NCI-H345 treated with DMSO at 0.1 percent for 48 hours (cell line): ENCODE data around the gene SORCS2.

Source experiments
- DNase-seq: peaks from one replicate; lab custom pipeline; 2025; ENCODE audit not compliant: unreplicated experiment; lab: John Stamatoyannopoulos, UW

SORCS2 gene

DNA sequence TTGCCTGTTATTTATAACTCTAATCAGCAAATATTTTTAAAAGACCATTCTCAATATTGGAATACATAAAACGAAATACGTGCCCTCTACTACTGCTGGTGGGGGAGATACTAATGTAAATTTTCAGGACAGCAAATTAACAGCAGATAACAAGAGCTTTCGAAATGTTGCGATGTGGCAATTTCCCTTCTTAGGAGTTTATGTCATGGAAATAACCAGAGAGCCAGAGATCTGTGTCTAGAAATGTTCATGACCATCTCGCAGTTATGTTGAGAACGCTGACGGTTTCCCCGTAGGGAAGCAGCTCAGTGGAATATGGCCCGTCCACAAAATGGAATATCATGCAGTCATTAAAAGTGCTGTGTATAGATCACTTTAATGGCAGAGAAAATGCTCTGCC is 480.8 kb downstream of the SORCS2 start:
- DNase-seq: no peak

DNA sequence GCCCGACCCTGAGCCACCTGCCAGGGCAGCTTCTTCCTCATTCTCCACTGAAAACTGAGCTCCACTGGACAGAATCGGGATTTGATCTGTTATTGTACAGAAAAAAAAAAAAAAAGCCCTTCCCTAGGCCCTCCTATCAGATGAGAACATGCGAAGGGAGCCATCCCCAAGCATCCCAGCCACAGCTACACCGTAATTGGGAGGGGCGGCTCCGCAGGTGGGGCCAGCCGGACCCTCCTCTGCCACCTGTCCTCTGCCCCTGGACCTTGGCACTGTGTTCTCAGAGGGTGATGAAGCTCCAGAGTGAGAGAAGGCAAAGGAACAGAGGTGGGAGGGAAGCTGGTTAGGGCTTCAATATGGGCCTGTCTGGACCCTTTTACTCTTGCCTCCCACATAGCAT is 482.4 kb downstream of the SORCS2 start:
- no peak for DNase-seq

- DNase-seq: no peak
Observed at GRCh38 chr4:7675136-7675535, 482.8 kb downstream of the SORCS2 start.

DNA sequence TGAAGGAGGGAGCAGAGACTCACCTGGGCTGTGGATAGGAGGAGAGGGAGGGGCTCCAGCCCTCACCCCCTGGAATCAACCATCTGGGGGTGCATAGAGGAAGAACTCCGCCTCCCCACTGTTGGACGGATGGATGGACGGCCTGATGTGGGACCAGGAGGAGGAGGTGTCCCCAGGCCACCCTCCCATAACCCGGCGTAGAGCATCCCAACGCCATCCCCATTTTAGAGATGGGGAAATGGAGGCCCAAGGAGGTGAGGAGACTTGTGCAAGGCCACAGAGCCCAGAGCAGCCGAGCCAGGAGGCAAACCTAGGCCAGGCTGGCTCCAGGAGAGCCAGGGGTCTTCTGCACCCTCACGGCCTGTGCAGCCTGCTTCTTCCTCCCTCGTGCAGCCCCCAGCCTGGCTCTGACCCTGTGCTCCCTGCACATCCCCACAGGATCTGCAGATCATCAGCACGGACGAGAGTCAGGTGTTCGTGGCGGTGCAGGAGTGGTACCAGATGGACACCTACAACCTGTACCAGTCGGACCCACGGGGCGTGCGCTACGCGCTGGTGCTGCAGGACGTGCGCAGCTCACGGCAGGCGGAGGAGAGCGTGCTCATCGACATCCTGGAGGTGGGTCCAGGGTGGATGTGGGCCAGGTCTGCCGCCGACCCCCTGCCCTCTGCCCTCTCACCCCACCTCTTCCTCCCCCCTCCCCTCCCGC is 483.4 kb downstream of the SORCS2 start:
- no peak for DNase-seq

DNA sequence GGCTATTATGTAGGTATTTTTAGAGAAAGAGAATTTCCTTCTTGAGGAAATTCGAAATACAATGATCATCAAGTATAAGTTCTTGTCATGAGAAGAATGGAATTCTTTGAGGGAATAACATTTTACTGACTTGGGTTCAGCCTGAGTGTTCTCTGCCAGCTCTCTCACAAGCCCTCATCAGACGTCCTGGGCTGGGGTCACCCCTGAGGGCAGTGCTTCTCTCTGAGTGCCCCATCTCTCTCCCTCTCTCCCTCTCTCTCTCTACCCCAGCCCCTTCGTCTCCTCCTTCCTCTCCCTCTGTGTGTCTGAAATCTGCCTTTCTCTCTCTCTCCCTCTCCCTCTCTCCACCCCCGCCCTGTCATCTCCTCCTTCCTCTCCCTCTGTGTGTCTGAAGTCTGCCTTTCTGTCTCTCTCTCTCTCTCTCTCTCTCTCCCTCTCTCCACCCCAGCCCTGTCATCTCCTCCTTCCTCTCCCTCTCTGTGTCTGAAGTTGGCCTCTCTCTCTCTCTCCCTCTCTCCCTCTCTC is 484.1 kb downstream of the SORCS2 start:
- no peak for DNase-seq

DNA sequence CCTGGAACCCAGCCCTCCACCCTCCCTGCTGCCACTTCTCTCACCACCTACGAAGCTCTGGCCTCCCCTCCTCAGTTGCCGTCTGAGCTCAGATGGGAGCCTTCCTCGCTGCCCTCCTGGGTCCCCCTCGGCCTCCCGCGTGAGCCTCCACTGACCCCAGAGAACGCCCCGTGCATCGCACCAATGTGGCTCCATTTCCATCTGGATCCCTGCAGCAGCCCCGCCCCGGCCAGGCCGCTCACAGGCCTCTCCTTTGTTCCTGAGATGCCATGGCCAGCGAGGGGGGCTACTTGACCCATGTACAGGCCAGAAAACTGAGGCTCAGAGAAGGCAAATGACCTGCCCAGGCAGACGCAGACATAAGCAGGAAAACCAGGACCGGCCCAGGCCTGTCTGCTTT is 484.7 kb downstream of the SORCS2 start:
- DNase-seq: no peak

- no peak for DNase-seq
Observed at GRCh38 chr4:7677799-7678301, 485.5 kb downstream of the SORCS2 start.

GRCh38 chr4:7678318-7678852 is 486.0 kb downstream of the SORCS2 start:
- DNase-seq: no peak

- no peak for DNase-seq
Observed at GRCh38 chr4:7679406-7680040, 487.2 kb downstream of the SORCS2 start.

GRCh38 chr4:7680106-7680505 is 487.8 kb downstream of the SORCS2 start:
- no peak for DNase-seq

GRCh38 chr4:7680731-7681130 is 488.4 kb downstream of the SORCS2 start:
- no peak for DNase-seq

GRCh38 chr4:7683126-7683703 is 490.9 kb downstream of the SORCS2 start:
- DNase-seq: no peak

DNA sequence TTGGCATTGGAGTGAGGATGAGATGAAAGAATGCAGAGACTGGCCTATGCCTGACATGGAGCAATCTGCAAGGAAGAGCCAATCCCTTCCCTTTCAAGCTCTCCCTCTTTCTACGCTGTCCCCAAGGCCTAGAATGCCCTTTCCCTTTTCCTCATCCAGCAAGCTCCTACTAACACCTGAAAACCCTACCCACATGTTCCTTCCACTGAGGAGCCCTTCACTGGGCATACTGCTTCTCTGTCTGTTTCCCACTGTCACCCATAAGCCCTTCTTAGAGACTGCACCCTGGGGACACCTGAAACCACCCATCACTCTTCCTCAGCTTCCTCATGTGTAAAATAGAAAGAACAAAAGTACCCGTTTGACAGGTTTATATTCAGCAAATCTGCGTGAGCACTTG is 492.0 kb downstream of the SORCS2 start:
- no peak for DNase-seq

DNA sequence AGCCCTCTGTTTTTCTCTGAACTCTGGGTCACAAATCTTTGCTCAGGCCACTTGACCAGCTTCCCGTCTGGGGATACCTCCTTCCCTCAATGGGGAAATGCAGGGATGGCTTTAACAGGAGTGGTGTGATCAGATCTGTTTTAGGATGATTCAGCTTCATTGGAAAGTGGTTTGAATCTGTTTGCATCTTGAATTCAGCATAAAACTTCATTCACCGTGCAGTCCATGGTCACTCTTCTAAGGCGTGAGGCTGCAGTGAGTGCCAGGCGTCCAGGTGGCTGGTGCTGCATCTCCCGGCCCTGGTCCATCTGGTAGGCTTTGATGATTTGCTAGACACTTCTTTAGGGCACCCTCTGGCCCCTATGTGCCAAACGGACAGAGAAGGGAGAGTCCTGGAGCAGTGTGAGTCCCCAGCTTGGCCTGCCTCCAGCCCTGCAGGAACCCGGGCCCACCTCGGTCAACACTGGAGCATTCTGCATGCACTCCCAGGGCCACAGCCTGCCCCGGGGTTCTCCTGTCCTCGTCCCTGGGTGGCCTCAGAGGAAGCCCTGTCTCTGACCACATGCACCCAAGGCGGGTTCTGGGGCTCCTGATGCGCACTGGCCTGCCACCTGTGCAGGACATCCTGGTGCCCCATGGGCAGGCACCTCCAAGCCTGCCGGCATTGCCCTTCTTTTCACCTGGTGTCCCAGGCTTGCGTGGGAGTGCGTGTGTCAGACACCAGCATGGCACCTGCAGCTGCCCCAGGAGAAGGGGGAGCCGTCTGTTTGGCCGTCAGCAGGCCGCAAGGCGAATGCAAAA is 493.9 kb downstream of the SORCS2 start:
- no peak for DNase-seq

DNA sequence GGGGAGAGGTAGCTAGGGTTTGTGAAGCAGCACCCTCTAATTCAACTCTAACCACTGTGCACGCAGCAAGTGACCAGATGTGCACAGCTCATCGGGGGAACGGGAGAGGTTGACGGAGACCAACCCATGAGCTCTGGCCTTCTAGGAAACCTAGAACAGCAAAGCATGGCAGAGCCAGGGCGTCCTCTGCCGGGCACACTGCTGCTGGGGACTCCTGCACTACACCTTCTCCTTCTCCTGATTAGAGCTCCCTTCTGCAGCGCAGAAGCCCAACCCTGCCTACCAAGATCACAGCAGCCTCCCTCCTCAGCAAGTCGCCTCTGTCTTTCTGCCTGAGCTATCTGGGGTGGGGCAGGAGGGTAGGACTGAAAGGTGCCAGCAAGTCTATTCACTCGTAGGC is 494.7 kb downstream of the SORCS2 start:
- no peak for DNase-seq

- no peak for DNase-seq
Observed at GRCh38 chr4:7687796-7688195, 495.5 kb downstream of the SORCS2 start.

- DNase-seq: no peak
Observed at GRCh38 chr4:7689773-7690693, 497.7 kb downstream of the SORCS2 start.

GRCh38 chr4:7691061-7691460 is 498.7 kb downstream of the SORCS2 start:
- no peak for DNase-seq

- peak; percentile 0 for DNase-seq
Observed at GRCh38 chr4:7691982-7692381, 499.6 kb downstream of the SORCS2 start.
